HCT116 (cell line): ENCODE measurements around the gene TCERG1L.

Experiments
- EZH2 ChIP-seq: fragments of 200-600 bp; sonication (generic); IDR thresholded peaks from 2 replicates; pipeline ENCODE4 v1.6.1; 2017; ENCODE audit warnings: antibody characterized with exemption, mixed run types
- JUND ChIP-seq: IDR thresholded peaks from 2 replicates; pipeline ENCODE4 v1.6.1; 2012
- POLR2A ChIP-seq: IDR thresholded peaks from 2 replicates; pipeline ENCODE4 v1.7.0; 2011; ENCODE audit warnings: borderline replicate concordance; ENCODE audit not compliant: insufficient read depth, insufficient read length; ENCODE audit errors: extremely low read depth
- POLR2AphosphoS5 ChIP-seq: IDR thresholded peaks from 2 replicates; pipeline ENCODE4 v1.6.1; 2011; ENCODE audit warnings: mild to moderate bottlenecking, low read depth, low read length, moderate library complexity
- RAD21 ChIP-seq: IDR thresholded peaks from 2 replicates; pipeline ENCODE4 v1.6.1; 2012; ENCODE audit warnings: low read depth, mild to moderate bottlenecking
- SP1 ChIP-seq: IDR thresholded peaks from 2 replicates; pipeline ENCODE4 v1.6.1; 2012; ENCODE audit warnings: low read depth
- SRF ChIP-seq: IDR thresholded peaks from 2 replicates; pipeline ENCODE4 v1.6.1; 2012; ENCODE audit warnings: low read depth
- YY1 ChIP-seq: IDR thresholded peaks from 2 replicates; pipeline ENCODE4 v1.6.1; 2011; ENCODE audit warnings: low read length, low read depth, moderate library complexity, mild to moderate bottlenecking; ENCODE audit not compliant: insufficient replicate concordance; ENCODE audit errors: extremely low read depth
- TF ChIP-seq, protein P1 (sequence below): IDR thresholded peaks from 2 replicates; pipeline ENCODE4 v1.6.1; 2012; ENCODE audit warnings: low read depth
- TF ChIP-seq, protein P2 (sequence below): IDR thresholded peaks from 2 replicates; pipeline ENCODE4 v1.6.1; 2012
- TF ChIP-seq, protein P3 (sequence below), 3 experiments: fragments of 200-600 bp in 1 of 3; sonication (generic) in 1 of 3; IDR thresholded peaks in 2 of 3; conservative IDR thresholded peaks in 1 of 3; 2 replicates each; pipeline ENCODE4 v1.5.1; 2012 to 2017; ENCODE audit warnings: low read depth in 2 of 3, low read length in 2 of 3, antibody characterized with exemption in 1 of 3, borderline replicate concordance in 1 of 3, control low read depth in 1 of 3, mild to moderate bottlenecking in 1 of 3, mixed read lengths in 1 of 3, mixed run types in 1 of 3, moderate library complexity in 1 of 3; ENCODE audit not compliant: insufficient read depth in 1 of 3
- TF ChIP-seq, protein P4 (sequence below): IDR thresholded peaks from 2 replicates; pipeline ENCODE4 v1.6.1; 2012

DNA sequence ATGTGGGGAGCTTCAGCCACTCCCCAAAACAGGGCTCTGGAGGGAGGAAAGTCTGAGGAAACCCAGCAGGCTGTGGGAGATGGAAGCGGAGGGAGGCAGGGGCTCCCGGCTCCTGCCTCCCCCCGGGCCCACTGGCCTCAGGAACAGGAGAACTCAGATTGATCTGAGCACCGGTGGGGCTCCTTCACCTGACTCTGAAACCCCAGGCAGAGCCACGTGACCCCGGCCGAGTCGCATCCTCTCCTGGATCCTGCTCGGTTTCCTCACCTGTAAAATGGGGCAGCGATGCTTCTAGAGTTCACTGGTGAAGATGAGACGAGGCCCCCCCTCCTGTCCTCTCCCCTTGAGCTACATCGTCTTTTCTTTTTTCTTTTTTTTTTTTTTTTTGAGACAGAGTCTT lies 33.6 kb downstream of the TCERG1L start:
- TF ChIP-seq, protein P1, sequence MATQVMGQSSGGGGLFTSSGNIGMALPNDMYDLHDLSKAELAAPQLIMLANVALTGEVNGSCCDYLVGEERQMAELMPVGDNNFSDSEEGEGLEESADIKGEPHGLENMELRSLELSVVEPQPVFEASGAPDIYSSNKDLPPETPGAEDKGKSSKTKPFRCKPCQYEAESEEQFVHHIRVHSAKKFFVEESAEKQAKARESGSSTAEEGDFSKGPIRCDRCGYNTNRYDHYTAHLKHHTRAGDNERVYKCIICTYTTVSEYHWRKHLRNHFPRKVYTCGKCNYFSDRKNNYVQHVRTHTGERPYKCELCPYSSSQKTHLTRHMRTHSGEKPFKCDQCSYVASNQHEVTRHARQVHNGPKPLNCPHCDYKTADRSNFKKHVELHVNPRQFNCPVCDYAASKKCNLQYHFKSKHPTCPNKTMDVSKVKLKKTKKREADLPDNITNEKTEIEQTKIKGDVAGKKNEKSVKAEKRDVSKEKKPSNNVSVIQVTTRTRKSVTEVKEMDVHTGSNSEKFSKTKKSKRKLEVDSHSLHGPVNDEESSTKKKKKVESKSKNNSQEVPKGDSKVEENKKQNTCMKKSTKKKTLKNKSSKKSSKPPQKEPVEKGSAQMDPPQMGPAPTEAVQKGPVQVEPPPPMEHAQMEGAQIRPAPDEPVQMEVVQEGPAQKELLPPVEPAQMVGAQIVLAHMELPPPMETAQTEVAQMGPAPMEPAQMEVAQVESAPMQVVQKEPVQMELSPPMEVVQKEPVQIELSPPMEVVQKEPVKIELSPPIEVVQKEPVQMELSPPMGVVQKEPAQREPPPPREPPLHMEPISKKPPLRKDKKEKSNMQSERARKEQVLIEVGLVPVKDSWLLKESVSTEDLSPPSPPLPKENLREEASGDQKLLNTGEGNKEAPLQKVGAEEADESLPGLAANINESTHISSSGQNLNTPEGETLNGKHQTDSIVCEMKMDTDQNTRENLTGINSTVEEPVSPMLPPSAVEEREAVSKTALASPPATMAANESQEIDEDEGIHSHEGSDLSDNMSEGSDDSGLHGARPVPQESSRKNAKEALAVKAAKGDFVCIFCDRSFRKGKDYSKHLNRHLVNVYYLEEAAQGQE: no peak
- TF ChIP-seq, protein P2, sequence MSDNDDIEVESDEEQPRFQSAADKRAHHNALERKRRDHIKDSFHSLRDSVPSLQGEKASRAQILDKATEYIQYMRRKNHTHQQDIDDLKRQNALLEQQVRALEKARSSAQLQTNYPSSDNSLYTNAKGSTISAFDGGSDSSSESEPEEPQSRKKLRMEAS: no peak
- TF ChIP-seq, protein P3, sequence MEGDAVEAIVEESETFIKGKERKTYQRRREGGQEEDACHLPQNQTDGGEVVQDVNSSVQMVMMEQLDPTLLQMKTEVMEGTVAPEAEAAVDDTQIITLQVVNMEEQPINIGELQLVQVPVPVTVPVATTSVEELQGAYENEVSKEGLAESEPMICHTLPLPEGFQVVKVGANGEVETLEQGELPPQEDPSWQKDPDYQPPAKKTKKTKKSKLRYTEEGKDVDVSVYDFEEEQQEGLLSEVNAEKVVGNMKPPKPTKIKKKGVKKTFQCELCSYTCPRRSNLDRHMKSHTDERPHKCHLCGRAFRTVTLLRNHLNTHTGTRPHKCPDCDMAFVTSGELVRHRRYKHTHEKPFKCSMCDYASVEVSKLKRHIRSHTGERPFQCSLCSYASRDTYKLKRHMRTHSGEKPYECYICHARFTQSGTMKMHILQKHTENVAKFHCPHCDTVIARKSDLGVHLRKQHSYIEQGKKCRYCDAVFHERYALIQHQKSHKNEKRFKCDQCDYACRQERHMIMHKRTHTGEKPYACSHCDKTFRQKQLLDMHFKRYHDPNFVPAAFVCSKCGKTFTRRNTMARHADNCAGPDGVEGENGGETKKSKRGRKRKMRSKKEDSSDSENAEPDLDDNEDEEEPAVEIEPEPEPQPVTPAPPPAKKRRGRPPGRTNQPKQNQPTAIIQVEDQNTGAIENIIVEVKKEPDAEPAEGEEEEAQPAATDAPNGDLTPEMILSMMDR (IDR thresholded peaks at IDR 0.05 in 2 of 3, conservative IDR thresholded peaks at IDR 0.05 in 1 of 3; ENCODE audit: borderline replicate concordance in 1 of 3, insufficient read depth in 1 of 3, low read depth in 2 of 3, low read length in 2 of 3): no peak
- TF ChIP-seq POLR2A: no peak
- TF ChIP-seq EZH2: no peak
- TF ChIP-seq, protein P4, sequence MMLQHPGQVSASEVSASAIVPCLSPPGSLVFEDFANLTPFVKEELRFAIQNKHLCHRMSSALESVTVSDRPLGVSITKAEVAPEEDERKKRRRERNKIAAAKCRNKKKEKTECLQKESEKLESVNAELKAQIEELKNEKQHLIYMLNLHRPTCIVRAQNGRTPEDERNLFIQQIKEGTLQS: no peak
- TF ChIP-seq JUND: no peak
- TF ChIP-seq POLR2AphosphoS5: no peak
- TF ChIP-seq RAD21: no peak
- TF ChIP-seq SRF: no peak
- TF ChIP-seq YY1: no peak
- no peak for TF ChIP-seq SP1
